Measurements from ENCODE around the gene UBE2E3. TPM values are rescaled to one million over a fixed set of nuclear protein-coding genes. Genes with fewer than 3 reads are reported as not detected.

The UBE2E3 gene
- total and polyA plus RNA-seq, 2 of the 13 experiments (the other 11 are each of a cell fraction or from before 2014, with no cell fraction given), result 45.7 to 92.6 TPM

- TF ChIP-seq ZFP36L1 (CRISPR knock-in tag; IDR thresholded peaks at IDR 0.05) (no peak), ZNF235 (CRISPR knock-in tag; IDR thresholded peaks at IDR 0.05; ENCODE audit: borderline replicate concordance) (no peak; the same call in 1 of the 2 replicates), ZNF530 (CRISPR knock-in tag; IDR thresholded peaks at IDR 0.05; ENCODE audit: low read depth) (no peak), PAF1 (CRISPR knock-in tag; IDR thresholded peaks at IDR 0.05) (no peak), FOXP1 (IDR thresholded peaks at IDR 0.05) (no peak), FOXP1 (CRISPR knock-in tag; IDR thresholded peaks at IDR 0.05) (no peak), ZBTB43 (CRISPR knock-in tag; conservative IDR thresholded peaks at IDR 0.05) (no peak), TEAD2 (CRISPR knock-in tag; IDR thresholded peaks at IDR 0.05) (no peak), ZNF383 (CRISPR knock-in tag; IDR thresholded peaks at IDR 0.05; ENCODE audit: borderline replicate concordance) (no peak), HDAC1 (CRISPR knock-in tag; IDR thresholded peaks at IDR 0.05) (peak; percentile 40; the same call in 1 of the 2 replicates), ARID5B (CRISPR knock-in tag; IDR thresholded peaks at IDR 0.05) (no peak), HNF1B (CRISPR knock-in tag; IDR thresholded peaks at IDR 0.05) (0 out of 2 replicates have a peak, but pooled peaks have one; percentile 46), ZNF136 (CRISPR knock-in tag; IDR thresholded peaks at IDR 0.05; ENCODE audit: low read depth) (0 out of 2 replicates have a peak, but pooled peaks have one; percentile 12), ZFP36 (IDR thresholded peaks at IDR 0.05; ENCODE audit: borderline replicate concordance, low read depth, low read length, partially characterized antibody) (no peak), TBL1XR1 (IDR thresholded peaks at IDR 0.05; ENCODE audit: borderline replicate concordance, low read length, partially characterized antibody) (no peak), ATF7-NPFF (CRISPR knock-in tag; IDR thresholded peaks at IDR 0.05; ENCODE audit: low read depth) (no peak), HOMEZ (CRISPR knock-in tag; IDR thresholded peaks at IDR 0.05; ENCODE audit: low read depth) (0 out of 2 replicates have a peak, but pooled peaks have one; percentile 2), THAP11 (CRISPR knock-in tag; IDR thresholded peaks at IDR 0.05) (no peak), NR3C1 (CRISPR knock-in tag; IDR thresholded peaks at IDR 0.05) (no peak)
- TF ChIP-seq, protein P1, sequence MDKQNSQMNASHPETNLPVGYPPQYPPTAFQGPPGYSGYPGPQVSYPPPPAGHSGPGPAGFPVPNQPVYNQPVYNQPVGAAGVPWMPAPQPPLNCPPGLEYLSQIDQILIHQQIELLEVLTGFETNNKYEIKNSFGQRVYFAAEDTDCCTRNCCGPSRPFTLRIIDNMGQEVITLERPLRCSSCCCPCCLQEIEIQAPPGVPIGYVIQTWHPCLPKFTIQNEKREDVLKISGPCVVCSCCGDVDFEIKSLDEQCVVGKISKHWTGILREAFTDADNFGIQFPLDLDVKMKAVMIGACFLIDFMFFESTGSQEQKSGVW (CRISPR knock-in tag; IDR thresholded peaks at IDR 0.05; ENCODE audit: borderline replicate concordance), result no peak
- TF ChIP-seq, protein P2, sequence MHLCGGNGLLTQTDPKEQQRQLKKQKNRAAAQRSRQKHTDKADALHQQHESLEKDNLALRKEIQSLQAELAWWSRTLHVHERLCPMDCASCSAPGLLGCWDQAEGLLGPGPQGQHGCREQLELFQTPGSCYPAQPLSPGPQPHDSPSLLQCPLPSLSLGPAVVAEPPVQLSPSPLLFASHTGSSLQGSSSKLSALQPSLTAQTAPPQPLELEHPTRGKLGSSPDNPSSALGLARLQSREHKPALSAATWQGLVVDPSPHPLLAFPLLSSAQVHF (CRISPR knock-in tag; IDR thresholded peaks at IDR 0.05), result no peak
Observed at GRCh38 chr2:180979749-180980105, 678 bp upstream of the UBE2E3 start (continued).
